Erythroblast (primary cell): Measurements from ENCODE around the gene TLR2.

ENCODE experiments used
- DNase-seq, 2 experiments: peaks; one replicate each; lab custom pipeline; 2025; lab: John Stamatoyannopoulos, UW
- GATA1 ChIP-seq: IDR thresholded peaks from 2 replicates; pipeline ENCODE4 v1.6.1; 2011; ENCODE audit warnings: low read depth, mild to moderate bottlenecking, control low read depth, low read length, moderate library complexity
- POLR2A ChIP-seq: IDR thresholded peaks from 2 replicates; pipeline ENCODE4 v1.6.1; 2011; ENCODE audit warnings: mild to moderate bottlenecking, low read length

The TLR2 gene

DNA sequence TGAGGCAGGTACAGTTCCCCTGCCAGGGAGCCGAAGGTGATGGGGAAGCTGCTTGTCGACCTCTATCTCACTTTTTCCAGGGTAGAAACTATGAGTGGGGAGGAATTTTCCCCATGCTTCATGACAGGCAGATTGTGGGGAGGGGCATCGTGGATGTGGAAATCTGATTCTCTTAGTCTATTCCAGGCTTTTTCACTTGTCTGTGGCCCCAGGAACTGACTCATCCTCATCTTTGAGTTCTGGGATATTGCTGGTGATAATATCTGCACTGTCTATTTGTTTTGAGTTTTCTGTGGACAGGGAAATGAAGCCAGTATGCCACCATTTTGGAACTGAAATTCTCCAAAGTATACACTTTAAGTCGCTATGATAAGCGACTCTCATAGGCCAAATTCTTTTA lies 7.6 kb upstream of the TLR2 start:
- TF ChIP-seq POLR2A (no peak), GATA1 (no peak)
- no peak for DNase-seq

DNA sequence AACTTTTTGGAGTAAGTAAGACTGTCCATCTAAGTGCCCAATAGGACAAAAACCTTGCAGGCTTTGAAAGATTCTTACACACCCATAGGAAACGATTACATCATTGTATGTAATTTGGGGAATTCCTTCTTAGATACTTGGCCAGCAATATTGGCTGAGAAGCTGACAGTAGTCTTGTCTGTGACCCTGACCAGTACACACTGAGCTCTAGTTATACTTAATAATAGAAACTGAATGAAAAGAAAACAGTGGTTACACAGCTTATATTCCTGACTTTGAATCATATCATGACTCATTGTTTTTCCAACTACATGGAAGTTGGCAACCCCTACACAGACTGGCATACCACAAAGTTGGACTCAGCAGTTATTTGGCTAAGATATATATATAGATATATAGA lies 7.1 kb upstream of the TLR2 start:
- no peak for DNase-seq

DNA sequence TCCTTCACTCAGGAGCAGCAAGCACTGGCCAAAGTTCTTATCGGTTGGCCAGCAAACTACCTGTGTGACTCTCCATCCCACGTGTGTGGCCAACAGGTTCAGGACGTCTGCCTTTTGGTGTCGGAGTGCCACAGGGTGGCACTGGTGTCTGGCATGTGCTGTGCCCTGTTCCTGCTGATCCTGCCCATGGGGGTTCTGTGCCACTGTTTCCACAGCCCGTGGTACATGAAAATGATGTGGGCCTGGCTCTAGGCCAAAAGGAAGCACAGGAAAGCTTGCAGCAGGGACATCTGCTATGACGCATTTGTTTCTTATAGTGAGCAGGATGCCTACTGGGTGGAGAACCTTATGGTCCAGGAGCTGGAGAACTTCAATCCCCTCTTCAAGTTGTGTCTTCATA lies 4.6 kb upstream of the TLR2 start:
- no peak for DNase-seq
- no peak for TF ChIP-seq GATA1
- no peak for TF ChIP-seq POLR2A

More for the DNA sequence above, 7.1 kb upstream of the TLR2 start:
- TF ChIP-seq GATA1 = no peak

DNA sequence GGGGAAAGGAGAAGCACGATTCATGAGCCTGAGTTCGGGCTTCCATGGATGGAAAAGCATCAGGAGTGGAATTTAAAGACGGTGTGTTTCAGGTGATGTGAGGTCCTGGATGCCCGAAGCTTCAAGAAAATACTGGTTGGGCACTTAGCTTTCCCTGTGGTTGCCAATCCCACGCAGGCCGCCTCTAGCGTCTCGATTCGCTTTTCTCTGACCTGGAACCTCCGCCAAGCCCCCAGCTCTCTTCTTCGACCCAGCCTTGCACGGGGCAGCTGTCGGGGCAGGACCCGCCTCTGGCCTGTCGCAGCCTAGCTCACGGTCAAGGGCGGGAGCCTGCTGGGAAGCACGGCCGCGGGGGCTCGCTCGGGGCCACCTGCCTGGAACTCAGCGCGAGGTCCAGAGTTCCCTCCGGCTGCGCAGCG lies 308 bp upstream of the TLR2 start:
- no peak for DNase-seq
- no peak for TF ChIP-seq GATA1
- TF ChIP-seq POLR2A = no peak

DNA sequence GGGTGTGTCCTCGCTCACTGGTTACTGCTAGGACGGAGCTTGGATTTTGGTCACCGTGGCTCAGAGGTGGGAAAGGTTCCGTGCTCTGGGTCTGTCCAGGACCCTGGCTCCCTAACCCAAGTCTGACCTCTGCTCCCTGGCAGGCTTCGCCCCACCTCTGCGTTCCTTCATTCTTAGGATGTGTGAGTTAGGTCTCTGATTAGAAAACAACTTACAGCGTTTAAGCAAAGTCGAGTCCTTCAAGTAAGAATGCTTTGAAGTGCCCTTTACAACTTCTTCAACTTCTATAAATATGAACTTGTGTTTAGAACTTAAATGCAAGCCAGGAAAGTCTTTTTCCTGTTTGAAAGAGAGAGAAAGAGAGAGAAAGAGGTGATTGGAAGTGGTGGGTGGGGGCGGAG lies 891 bp downstream of the TLR2 start:
- no peak for TF ChIP-seq POLR2A
- TF ChIP-seq GATA1 = no peak
- DNase-seq = no peak

DNA sequence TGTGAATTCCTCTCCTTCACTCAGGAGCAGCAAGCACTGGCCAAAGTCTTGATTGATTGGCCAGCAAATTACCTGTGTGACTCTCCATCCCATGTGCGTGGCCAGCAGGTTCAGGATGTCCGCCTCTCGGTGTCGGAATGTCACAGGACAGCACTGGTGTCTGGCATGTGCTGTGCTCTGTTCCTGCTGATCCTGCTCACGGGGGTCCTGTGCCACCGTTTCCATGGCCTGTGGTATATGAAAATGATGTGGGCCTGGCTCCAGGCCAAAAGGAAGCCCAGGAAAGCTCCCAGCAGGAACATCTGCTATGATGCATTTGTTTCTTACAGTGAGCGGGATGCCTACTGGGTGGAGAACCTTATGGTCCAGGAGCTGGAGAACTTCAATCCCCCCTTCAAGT lies 20.4 kb downstream of the TLR2 start:
- no peak for DNase-seq
- TF ChIP-seq POLR2A (no peak), GATA1 (no peak)

DNA sequence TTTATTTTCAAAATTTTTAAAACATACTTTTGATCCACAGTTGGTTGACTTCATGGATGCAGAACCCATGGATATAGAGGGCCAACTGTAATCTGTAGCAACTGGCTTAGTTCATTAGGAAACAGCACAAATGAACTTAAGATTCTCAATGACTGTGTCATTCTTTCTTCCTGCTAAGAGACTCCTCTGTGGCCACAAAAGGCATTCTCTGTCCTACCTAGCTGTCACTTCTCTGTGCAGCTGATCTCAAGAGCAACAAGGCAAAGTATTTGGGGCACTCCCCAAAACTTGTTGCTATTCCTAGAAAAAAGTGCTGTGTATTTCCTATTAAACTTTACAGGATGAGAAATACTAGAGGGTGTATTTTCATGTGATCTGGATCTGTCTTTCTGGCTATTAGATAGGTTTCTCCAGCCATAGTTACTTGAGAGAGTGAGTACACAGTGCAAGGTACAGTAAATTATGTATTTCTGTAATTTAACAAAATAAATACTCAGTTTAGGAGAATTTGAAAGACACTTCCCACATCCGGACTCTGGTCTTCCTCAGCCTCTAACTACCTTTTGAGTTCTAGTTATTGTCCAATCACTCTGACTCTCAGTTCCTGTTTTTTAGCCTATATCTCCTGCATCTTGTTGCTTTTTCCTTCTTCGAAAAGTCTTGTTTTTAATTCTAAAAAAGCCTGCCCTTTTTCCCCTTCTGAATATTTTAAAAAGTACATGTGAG lies 21.8 kb downstream of the TLR2 start:
- TF ChIP-seq GATA1 = no peak
- no peak for TF ChIP-seq POLR2A
- no peak for DNase-seq

DNA sequence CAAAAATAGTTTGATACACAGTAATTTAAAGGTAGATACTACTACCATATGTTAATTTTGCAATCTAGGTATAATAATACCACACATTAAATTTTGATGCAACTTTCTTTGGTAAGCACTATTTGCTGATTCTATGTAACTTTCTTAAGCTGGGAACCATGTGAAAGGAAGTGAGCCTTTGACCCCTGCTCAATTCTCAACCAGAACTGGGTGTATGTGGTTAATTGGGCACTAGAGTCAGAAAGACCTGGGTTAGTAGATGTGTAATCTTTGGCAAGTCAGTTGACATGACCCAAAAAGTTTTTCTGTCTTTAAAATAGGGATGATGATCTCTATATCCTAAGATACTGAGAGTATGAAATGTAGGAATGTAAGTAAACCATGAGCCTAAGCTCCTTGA lies 22.4 kb downstream of the TLR2 start:
- TF ChIP-seq GATA1 (no peak), POLR2A (no peak)
- no peak for DNase-seq

DNA sequence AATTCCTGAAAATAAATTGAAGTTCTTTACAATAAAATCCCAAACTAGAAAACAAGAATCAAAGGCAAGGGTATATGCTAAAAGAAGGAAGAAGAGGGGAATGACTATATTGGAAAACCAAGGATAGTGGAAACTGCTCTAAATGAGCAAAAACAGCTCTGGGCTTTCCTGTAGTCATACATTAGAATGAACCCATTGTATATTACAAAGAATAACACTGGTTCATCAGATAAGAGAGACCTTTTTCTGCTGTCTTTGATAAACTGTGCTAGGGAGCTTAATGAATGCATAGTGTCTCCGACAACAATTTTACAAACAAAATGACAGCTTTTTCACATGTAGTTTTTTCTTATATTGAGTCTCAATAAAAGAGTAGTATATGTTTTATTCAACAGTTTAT lies 26.6 kb downstream of the TLR2 start:
- TF ChIP-seq GATA1 = no peak
- TF ChIP-seq POLR2A = no peak
- no peak for DNase-seq

DNA sequence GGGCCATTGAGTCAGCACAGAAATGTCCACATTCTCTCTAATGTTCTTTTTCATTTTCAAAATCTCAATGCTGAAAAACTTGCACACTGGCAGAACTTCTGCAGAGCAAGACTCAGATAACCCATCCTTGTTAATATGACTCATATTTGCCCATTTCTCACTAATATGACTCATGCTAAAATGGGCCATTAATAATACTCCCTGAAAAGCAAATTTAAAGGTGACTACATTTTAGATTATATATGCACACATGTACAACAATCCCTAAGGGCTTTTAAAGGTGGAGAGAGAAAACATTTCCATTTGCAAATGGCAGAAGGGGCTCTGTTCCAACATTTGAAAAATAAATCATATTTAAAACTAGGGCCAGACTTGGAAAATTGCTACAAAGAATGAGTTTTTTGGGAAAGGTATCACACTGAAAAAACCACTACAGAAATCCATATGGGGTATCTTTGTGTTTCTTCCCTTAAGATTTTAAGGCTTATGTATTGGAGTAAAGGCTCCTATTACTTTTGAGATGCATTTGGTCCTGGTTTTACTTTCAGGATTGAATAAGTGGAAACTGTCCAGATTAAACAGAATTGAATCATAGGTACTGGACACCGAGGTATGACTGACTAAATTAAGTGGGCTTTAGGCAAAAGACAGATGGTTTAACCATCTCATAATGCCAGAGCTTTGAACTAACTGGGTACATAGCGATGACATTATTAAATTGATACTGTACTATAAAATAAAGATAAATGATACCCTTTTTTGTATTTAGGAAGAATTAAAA lies 30.0 kb downstream of the TLR2 start:
- TF ChIP-seq POLR2A (no peak), GATA1 (no peak)
- DNase-seq = no peak

DNA sequence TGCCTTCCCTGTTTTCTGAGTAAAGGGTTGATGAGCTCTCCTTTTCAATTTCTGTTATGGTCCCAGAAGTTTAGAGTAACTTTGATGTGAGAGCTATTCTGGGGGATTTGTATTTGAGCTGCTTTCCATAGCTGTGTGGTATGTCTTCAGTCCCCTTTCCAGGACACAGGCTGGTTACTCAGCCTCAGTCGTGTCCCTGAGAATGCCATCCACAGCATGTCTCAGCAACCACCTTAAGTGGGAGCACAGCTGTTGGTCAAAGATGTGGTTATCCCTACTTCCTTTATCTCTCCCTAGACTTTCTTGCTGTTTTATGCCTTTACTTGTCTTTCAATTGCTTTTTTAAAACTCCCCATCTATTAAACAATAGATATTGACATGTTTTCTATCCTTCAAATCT lies 38.0 kb downstream of the TLR2 start:
- TF ChIP-seq GATA1 = no peak
- no peak for TF ChIP-seq POLR2A
- no peak for DNase-seq

DNA sequence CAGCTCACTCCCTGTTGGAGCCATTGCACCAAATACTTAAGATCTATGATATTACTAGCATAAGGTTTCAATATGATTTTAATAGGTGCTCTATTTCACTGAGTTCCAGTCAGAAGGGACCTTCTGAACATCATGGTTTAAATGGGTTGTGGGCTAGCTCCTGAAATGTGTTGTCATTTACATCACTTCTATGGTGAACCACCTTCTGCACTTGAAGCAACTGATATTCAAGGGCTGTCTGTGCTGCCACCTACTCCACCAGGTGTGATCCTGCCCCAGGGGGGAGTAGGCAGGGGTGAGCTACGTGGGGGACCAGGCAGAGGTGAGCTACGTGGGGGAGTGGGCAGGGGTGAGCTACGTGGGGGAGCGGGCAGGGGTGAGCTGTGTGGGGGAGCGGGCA lies 40.5 kb downstream of the TLR2 start:
- no peak for TF ChIP-seq GATA1
- no peak for TF ChIP-seq POLR2A
- no peak for DNase-seq

DNA sequence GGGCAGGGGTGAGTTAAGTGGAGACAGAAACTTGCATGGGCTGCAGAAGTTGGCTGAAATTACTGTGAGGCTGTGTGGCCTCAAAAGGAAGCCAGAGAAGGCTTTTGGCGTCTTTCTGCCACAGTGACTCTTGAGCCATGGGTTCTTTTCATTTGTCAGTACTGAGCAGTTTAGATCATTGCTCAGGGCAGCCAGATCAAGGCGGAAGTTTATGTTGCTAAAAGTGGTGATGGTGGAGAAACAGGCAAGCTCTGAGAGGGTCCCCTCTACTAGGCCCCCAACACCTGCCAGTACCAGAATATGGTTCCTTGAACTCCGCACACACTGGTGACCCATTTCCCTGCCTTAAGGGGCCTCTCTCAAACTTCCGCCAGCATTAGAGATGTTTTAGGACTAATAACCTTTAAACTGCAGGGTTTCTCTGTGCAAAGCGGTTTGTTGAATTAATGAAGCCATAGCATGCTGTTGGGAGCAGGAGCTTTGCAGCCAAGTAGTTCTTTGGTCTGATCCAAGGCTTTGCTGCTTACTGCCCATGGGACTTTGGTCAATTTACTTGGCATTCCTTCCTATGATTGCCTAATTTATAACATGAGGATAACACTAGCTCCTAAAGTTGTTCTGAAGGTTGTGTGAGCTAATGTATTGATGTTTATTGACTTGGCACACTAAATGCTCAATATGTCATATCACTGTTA lies 41.2 kb downstream of the TLR2 start:
- DNase-seq = no peak
- TF ChIP-seq POLR2A (no peak), GATA1 (no peak)

DNA sequence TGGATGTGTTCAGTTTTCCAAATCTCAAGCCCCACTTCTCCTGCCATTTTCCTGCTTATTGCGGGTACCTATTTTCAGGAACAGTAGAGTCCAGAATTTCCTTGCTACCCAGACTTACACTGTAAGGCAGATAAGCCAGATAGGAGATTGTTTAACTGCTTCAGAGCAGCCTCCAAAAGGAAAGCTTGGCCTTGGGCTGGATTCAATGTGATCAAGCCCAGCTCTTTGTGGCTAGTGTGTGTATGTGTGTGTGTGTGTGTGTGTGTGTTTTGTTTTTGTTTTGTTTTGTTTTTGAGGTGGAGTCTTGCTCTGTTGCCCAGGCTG lies 41.7 kb downstream of the TLR2 start:
- DNase-seq = no peak
- no peak for TF ChIP-seq GATA1
- TF ChIP-seq POLR2A = no peak

DNA sequence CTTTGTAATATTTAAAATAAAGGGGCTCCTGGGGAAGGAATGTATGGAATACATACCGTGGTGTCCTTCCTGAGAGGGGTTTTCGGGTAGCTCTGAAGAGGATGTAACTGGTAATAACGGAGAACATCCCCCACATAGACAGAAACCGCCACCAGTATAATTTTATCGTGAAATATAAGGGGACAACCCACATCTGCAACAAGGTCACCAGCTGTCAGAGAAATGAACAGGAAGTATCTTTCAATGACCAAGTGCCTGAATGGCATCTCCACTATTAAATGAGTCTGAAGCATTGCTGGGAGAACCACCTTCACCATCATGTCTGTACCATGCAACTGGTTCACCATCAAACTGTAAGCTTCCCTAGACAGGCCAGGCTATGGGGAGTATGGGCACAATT lies 44.1 kb downstream of the TLR2 start:
- no peak for DNase-seq
- TF ChIP-seq GATA1 (no peak), POLR2A (no peak)

DNA sequence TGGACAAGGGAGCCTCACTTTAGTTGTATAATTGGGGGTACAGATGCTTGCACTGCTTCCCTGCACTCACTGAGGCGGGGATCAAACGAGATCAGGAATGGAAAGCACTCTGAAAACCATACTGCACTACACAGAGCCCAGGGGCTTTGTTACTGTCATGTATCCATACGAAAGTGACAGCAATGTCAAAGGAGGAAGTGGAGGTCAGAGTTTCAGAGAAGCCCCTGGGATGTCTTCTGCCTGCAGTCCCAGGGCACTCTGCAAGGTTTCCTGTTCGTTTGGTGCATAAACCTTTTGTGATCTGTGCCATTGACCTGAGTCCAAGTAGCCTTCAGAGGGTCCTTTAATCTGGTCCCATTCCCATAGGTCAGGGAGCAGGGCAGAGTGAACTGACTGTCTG lies 44.6 kb downstream of the TLR2 start:
- TF ChIP-seq POLR2A (no peak), GATA1 (no peak)
- DNase-seq = no peak
